SU-DHL-6 (cell line): ENCODE results near the gene BCAS3.

ENCODE experiments used
- H2AFZ ChIP-seq: fragments of 200-600 bp; sonication (generic); 2 replicates; pipeline ENCODE4 v1.6.1; 2014; ENCODE audit warnings: low read depth, mild to moderate bottlenecking, moderate library complexity, mixed read lengths, antibody characterized with exemption, low read length; ENCODE audit not compliant: severe bottlenecking
- H3F3A ChIP-seq: fragments of 200-600 bp; shearing (Covaris generic); 2 replicates; pipeline ENCODE4 v1.6.0; 2016; ENCODE audit warnings: antibody characterized with exemption, mild to moderate bottlenecking; ENCODE audit not compliant: insufficient read depth
- H3K27ac ChIP-seq: fragments of 200-600 bp; sonication (generic); 2 replicates; pipeline ENCODE4 v1.5.1; 2016; ENCODE audit warnings: low read depth, mild to moderate bottlenecking, low read length, moderate library complexity, mixed read lengths
- H3K27me3 ChIP-seq: fragments of 200-600 bp; sonication (generic), shearing (Covaris generic); 2 replicates; pipeline ENCODE4 v1.6.0; 2014; ENCODE audit warnings: mild to moderate bottlenecking, low read length
- H3K36me3 ChIP-seq: fragments of 200-600 bp; sonication (generic); 2 replicates; pipeline ENCODE4 v1.6.1; 2014; ENCODE audit warnings: mild to moderate bottlenecking, low read length, mixed read lengths
- H3K4me2 ChIP-seq: fragments of 300-600, 200-600 bp; shearing (Covaris generic), sonication (generic); 2 replicates; pipeline ENCODE4 v1.6.0; 2014; ENCODE audit warnings: low read length, low read depth, mild to moderate bottlenecking; ENCODE audit not compliant: poor library complexity, severe bottlenecking
- H3K4me3 ChIP-seq: fragments of 200-600 bp; sonication (generic); 2 replicates; pipeline ENCODE4 v1.5.1; 2014; ENCODE audit warnings: antibody characterized with exemption, low read length, mild to moderate bottlenecking, mixed read lengths; ENCODE audit not compliant: insufficient read depth, poor library complexity, severe bottlenecking
- H3K79me2 ChIP-seq: fragments of 200-600 bp; sonication (generic); 2 replicates; pipeline ENCODE4 v1.6.1; 2014; ENCODE audit warnings: mild to moderate bottlenecking, low read length, moderate library complexity; ENCODE audit not compliant: insufficient read depth
- H3K9ac ChIP-seq: fragments of 200-600 bp; sonication (generic); 2 replicates; pipeline ENCODE4 v1.7.0; 2014; ENCODE audit warnings: mild to moderate bottlenecking, low read length
- H3K9me2 ChIP-seq: fragments of 200-600 bp; sonication (generic); replicated peaks from 2 replicates; pipeline ENCODE4 v1.6.1; 2014; ENCODE audit warnings: low read length; ENCODE audit not compliant: insufficient read depth
- H3K9me3 ChIP-seq: fragments of 200-600 bp; sonication (generic); 2 replicates; pipeline ENCODE4 v1.6.1; 2014; ENCODE audit warnings: low read length, mixed read lengths; ENCODE audit not compliant: insufficient read depth
- H4K20me1 ChIP-seq: fragments of 200-600 bp; sonication (generic); 2 replicates; pipeline ENCODE4 v1.6.1; 2014; ENCODE audit warnings: low read depth, mild to moderate bottlenecking, antibody characterized with exemption, low read length, moderate library complexity, mixed read lengths
- EZH2phosphoT487 ChIP-seq: fragments of 200-600 bp; sonication (generic), shearing (Covaris generic); conservative IDR thresholded peaks from 2 replicates; pipeline ENCODE4 v1.6.1; 2018; ENCODE audit warnings: mild to moderate bottlenecking, antibody characterized with exemption, low read length, moderate library complexity, mixed read lengths
- TF ChIP-seq, protein P1 (sequence below): fragments of 200-600 bp; sonication (generic); IDR thresholded peaks from one replicate; pipeline ENCODE4 v1.5.1; 2017; ENCODE audit warnings: antibody characterized with exemption, mild to moderate bottlenecking, low read length, moderate library complexity; ENCODE audit not compliant: insufficient read depth, poor library complexity, severe bottlenecking

BCAS3 gene

GRCh38 chr17:61351745-61352407, 674.2 kb downstream of the BCAS3 start:
- H3K79me2 ChIP-seq: no peaks in the 10 kb centered on the region
- no peak for TF ChIP-seq EZH2phosphoT487
- TF ChIP-seq, protein P1, sequence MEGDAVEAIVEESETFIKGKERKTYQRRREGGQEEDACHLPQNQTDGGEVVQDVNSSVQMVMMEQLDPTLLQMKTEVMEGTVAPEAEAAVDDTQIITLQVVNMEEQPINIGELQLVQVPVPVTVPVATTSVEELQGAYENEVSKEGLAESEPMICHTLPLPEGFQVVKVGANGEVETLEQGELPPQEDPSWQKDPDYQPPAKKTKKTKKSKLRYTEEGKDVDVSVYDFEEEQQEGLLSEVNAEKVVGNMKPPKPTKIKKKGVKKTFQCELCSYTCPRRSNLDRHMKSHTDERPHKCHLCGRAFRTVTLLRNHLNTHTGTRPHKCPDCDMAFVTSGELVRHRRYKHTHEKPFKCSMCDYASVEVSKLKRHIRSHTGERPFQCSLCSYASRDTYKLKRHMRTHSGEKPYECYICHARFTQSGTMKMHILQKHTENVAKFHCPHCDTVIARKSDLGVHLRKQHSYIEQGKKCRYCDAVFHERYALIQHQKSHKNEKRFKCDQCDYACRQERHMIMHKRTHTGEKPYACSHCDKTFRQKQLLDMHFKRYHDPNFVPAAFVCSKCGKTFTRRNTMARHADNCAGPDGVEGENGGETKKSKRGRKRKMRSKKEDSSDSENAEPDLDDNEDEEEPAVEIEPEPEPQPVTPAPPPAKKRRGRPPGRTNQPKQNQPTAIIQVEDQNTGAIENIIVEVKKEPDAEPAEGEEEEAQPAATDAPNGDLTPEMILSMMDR: no peak
- H3K27me3 ChIP-seq: no peaks in the 10 kb centered on the region
- no peaks in the 10 kb centered on the region for H3F3A ChIP-seq
- no peaks in the 10 kb centered on the region for H3K36me3 ChIP-seq
- H2AFZ ChIP-seq: no peak overlapping the region
- no peak overlapping the region for H3K9ac ChIP-seq
- H3K27ac ChIP-seq: no peak overlapping the region
- H3K9me2 ChIP-seq: no peaks in the 10 kb centered on the region
- H3K4me2 ChIP-seq: no peak overlapping the region
- no peak overlapping the region for H3K4me3 ChIP-seq
- H4K20me1 ChIP-seq: no peaks in the 10 kb centered on the region
- H3K9me3 ChIP-seq: no peaks in the 10 kb centered on the region

- Histone ChIP-seq H3K9ac (no peak overlapping the region), H3F3A (no peaks in the 10 kb centered on the region), H3K27me3 (no peaks in the 10 kb centered on the region), H3K79me2 (no peaks in the 10 kb centered on the region), H3K4me2 (no peak overlapping the region), H3K36me3 (no peaks in the 10 kb centered on the region), H3K9me3 (no peaks in the 10 kb centered on the region), H3K4me3 (no peak overlapping the region), H2AFZ (no peak overlapping the region), H3K27ac (no peak overlapping the region), H3K9me2 (no peaks in the 10 kb centered on the region), H4K20me1 (no peaks in the 10 kb centered on the region)
- no peak for TF ChIP-seq EZH2phosphoT487
- TF ChIP-seq, protein P1: no peak
Observed at GRCh38 chr17:61352408-61352770, 674.7 kb downstream of the BCAS3 start.

DNA sequence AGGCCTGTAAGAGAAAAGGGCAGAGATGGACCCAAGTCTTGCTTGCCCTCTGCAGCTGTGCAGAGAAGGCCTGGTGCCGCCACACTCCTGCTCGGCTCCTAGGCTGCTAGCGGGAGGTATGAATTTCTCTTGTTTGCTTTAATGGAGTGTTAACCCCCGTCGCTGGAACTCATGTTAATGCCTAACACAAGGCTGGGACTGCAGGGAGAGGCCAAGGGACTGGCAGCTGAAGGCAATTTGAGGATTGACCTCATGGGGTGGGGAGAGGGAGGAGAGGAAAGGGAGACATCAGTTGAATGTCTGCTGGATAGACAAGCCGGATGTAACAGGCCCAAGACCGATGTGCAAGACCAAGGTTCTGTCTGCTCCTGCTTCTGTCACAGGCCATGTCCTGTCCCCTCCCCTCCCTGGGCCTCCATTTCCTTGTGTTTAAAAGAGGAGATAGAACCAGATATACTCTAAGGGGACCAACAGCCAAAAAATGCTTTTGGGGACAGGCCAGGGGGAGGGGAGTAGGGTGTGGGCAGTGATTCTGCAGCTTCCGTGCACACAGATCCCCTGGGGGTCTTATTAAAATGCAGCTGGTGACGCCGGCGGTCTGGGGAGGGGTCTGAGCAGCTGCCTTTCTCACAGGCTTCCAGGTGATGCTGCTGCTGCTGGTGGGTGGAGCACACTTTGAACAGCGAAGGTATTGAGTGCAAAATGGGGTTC, 675.3 kb downstream of the BCAS3 start:
- H3K36me3 ChIP-seq: no peaks in the 10 kb centered on the region
- H3K79me2 ChIP-seq: no peaks in the 10 kb centered on the region
- no peak overlapping the region for H3K4me2 ChIP-seq
- H3K9me3 ChIP-seq: no peaks in the 10 kb centered on the region
- no peak overlapping the region for H3K4me3 ChIP-seq
- no peaks in the 10 kb centered on the region for H3K9me2 ChIP-seq
- no peaks in the 10 kb centered on the region for H3K27me3 ChIP-seq
- no peaks in the 10 kb centered on the region for H4K20me1 ChIP-seq
- TF ChIP-seq EZH2phosphoT487: no peak
- TF ChIP-seq, protein P1: no peak
- H3F3A ChIP-seq: no peaks in the 10 kb centered on the region
- H2AFZ ChIP-seq: no peak overlapping the region
- no peak overlapping the region for H3K27ac ChIP-seq
- no peak overlapping the region for H3K9ac ChIP-seq
